Thoracic aorta endothelial cell (primary cell): Measurements from ENCODE around the gene FOXK2. TPM values are rescaled to one million over a fixed set of nuclear protein-coding genes. Genes with fewer than 3 reads are reported as not detected.

Experiments
- total RNA-seq: library from RNA; depleted of rRNA; stranded (reverse); fragments of >200 nt; gene quantifications from 2 replicates; pipeline ENCODE4 v1.2.3, GENCODE V29; 2012

FOXK2 gene
- 41.1 and 56.4 TPM in 2 replicates for total RNA-seq

DNA sequence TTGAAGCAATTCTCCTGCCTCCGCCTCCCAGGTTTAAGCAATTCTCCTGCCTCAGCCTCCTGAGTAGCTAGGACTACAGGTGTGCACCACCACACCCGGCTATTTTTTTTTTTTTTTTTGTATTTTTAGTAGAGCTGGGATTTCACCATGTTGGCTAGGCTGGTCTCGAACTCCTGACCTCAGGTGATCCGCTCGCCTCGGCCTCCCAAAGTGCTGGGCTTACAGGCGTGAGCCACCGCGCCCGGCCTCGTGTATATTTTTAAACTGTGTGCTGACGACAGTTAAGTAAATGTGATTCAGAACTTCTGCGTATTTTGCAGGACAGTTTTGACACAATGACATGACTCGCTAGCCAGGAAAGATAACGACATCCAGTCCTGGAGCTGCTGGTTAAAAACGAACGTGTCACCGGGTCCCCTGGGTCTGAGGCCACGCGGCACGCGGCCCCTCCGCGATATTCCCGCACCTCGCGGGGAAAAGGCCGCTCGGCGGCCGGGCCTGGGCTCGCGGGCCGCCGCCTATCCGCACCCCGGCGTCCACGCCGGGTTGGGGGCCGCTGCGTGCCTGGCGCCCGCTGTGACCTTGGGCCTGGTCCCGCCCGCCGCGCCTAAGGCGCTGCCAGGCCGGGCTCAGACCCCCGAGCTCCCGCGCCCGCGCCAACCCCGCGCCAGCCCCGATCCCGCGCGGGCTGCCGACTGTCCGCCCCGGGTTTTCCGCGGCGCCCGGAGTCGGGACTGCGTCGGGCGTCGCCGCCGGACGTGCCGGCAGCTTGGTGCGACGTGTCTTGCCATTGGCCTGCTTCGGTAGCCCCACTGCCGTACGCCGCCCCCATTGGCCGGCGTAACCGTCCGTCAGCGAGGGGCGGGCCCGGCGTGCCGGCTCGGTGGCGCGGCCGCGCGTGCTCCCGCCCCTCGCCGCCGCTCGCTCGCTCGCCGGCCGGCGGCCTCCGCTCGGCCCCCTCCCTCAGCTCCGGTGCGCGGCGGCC, at the start of gene FOXK2:
FOXK2 (plus strand) TSS at position 907 of the 985 bp plus-strand sequence. CDS start 157 bp downstream, outside the sequence.

DNA sequence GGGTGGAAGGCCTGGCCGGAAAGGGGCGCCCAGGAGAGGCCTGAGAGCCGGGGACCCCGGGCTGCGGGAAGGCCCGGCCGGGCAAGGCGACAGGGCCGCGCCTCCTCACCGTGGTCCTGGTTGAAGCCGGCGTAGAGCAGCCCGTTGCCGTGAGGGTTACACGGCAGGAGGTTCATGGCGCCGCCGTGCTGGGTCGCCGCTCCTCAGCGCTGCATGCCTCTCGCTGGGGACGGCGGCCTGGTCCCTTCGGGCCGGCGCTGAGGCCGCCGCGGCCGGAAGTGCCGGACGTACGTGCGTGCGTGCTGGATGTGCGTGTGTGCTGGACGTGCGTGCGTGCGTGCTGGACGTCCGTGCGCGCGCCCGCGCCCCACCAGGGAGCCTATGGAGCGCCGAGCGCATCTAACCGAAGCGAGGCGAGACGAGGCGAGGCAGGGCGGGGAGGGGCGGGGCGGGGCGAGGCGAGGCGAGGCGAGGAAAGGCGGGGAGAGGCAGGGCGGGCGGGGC, 128.7 kb downstream of the FOXK2 start, which contains the start of gene WDR45B:
WDR45B (minus strand) TSS at position 280 of the 504 bp plus-strand sequence; CDS start at position 176, 104 bp downstream.

Other genes starting within 250 kb of the FOXK2 start
- 62.0 and 76.5 TPM in 2 replicates for gene CSNK1D, start 246.0 kb upstream of the FOXK2 start, total RNA-seq
- not detected in 2 replicates for gene CD7, start 202.1 kb upstream of the FOXK2 start, total RNA-seq
- 2.8 and 3.7 TPM in 2 replicates for gene SECTM1, start 186.0 kb upstream of the FOXK2 start, total RNA-seq
- gene TEX19, start 160.5 kb upstream of the FOXK2 start, total RNA-seq = 0.07 TPM in 1 of 2 replicates, not detected in the other
- not detected in 2 replicates for gene UTS2R, start 148.0 kb upstream of the FOXK2 start, total RNA-seq
- 11.7 and 13.0 TPM in 2 replicates for gene HEXD, start 101.4 kb upstream of the FOXK2 start, total RNA-seq
- 27.1 and 28.6 TPM in 2 replicates for gene OGFOD3, start 101.1 kb upstream of the FOXK2 start, total RNA-seq
- 41.0 and 50.7 TPM in 2 replicates for gene CYBC1, start 69.0 kb upstream of the FOXK2 start, total RNA-seq
- 74.0 and 97.5 TPM in 2 replicates for gene NARF, start 61.0 kb upstream of the FOXK2 start, total RNA-seq
- 70.5 and 81.1 TPM in 2 replicates for gene WDR45B, start 128.7 kb downstream of the FOXK2 start, total RNA-seq
- gene RAB40B, start 179.0 kb downstream of the FOXK2 start, total RNA-seq = 3.9 and 7.2 TPM in 2 replicates
- 17.8 and 21.8 TPM in 2 replicates for gene FN3KRP, start 197.0 kb downstream of the FOXK2 start, total RNA-seq
- gene FN3K, start 215.9 kb downstream of the FOXK2 start, total RNA-seq = 3.7 and 4.9 TPM in 2 replicates
- 77.5 and 82.8 TPM in 2 replicates for gene TBCD, start 232.3 kb downstream of the FOXK2 start, total RNA-seq